ENCODE measurements around the gene NSD1. TPM values are rescaled to one million over a fixed set of nuclear protein-coding genes. Genes with fewer than 3 reads are reported as not detected.

NSD1 gene
- total RNA-seq, 4 donors from 2014 or later = 46.4 to 112 (median 50.1) TPM

- no peaks in the 10 kb centered on the region for H3K9me3 ChIP-seq
- H3K27me3 ChIP-seq = no peaks in the 10 kb centered on the region
- peak overlapping the region; percentile 49 to 92 (median 74) for H3K27ac ChIP-seq
- peak overlapping the region; percentile 47 to 74 (median 64) for H3K4me3 ChIP-seq
- DNase-seq = no peak
- TF ChIP-seq POLR2A (IDR thresholded peaks at IDR 0.05) (no peak), CTCF (IDR thresholded peaks at IDR 0.05) (no peak)
- H3K4me1 ChIP-seq = peaks cover 0 to 52% (median 4%) of the 10 kb centered on the region in 4 donors
- H3K36me3 ChIP-seq = peaks cover 0 to 4% (median 0%) of the 10 kb centered on the region in 3 donors
Observed at GRCh38 chr5:177087398-177088005, 46.1 kb upstream of the NSD1 start.

- TF ChIP-seq CTCF (IDR thresholded peaks at IDR 0.05) = no peak
- TF ChIP-seq POLR2A (IDR thresholded peaks at IDR 0.05) = no peak
- Histone ChIP-seq H3K9me3 (no peaks in the 10 kb centered on the region), H3K27me3 (no peaks in the 10 kb centered on the region), H3K4me3 (peak overlapping the region in 2 of 4 donors; percentile 1 to 8), H3K4me1 (peaks cover 0 to 52% (median 4%) of the 10 kb centered on the region in 4 donors), H3K27ac (peak overlapping the region; percentile 23 to 91 (median 34)), H3K36me3 (peaks cover 0 to 14% (median 0%) of the 10 kb centered on the region in 3 donors)
- DNase-seq = no peak
Observed at GRCh38 chr5:177089127-177089526, 44.4 kb upstream of the NSD1 start.

- Histone ChIP-seq H3K27me3 (no peaks in the 10 kb centered on the region), H3K27ac (peak overlapping the region; percentile 23 to 91 (median 34)), H3K36me3 (peaks cover 0 to 14% (median 0%) of the 10 kb centered on the region in 3 donors), H3K4me1 (peaks cover 0 to 52% (median 4%) of the 10 kb centered on the region in 4 donors), H3K9me3 (no peaks in the 10 kb centered on the region), H3K4me3 (peak overlapping the region in 1 of 4 donors; percentile 8)
- TF ChIP-seq CTCF (IDR thresholded peaks at IDR 0.05) (no peak), POLR2A (IDR thresholded peaks at IDR 0.05) (no peak)
- DNase-seq = peak in 2 of 3 donors; percentile 65 to 73
Observed at GRCh38 chr5:177089825-177090641, 43.5 kb upstream of the NSD1 start.

GRCh38 chr5:177090813-177091212 lies 42.8 kb upstream of the NSD1 start:
- no peak for DNase-seq
- Histone ChIP-seq H3K27ac (no peak overlapping the region), H3K27me3 (no peaks in the 10 kb centered on the region), H3K4me1 (peaks cover 0 to 49% (median 4%) of the 10 kb centered on the region in 4 donors), H3K4me3 (no peak overlapping the region), H3K36me3 (peaks cover 0 to 16% (median 0%) of the 10 kb centered on the region in 3 donors), H3K9me3 (no peaks in the 10 kb centered on the region)
- no peak for TF ChIP-seq POLR2A (IDR thresholded peaks at IDR 0.05)
- TF ChIP-seq CTCF (IDR thresholded peaks at IDR 0.05) = no peak

GRCh38 chr5:177091232-177091631 lies 42.3 kb upstream of the NSD1 start:
- H3K27ac ChIP-seq = no peak overlapping the region
- H3K9me3 ChIP-seq = no peaks in the 10 kb centered on the region
- peaks cover 0 to 45% (median 4%) of the 10 kb centered on the region in 4 donors for H3K4me1 ChIP-seq
- peaks cover 0 to 19% (median 0%) of the 10 kb centered on the region in 3 donors for H3K36me3 ChIP-seq
- no peak for DNase-seq
- H3K4me3 ChIP-seq = no peak overlapping the region
- TF ChIP-seq CTCF (IDR thresholded peaks at IDR 0.05) = no peak
- TF ChIP-seq POLR2A (IDR thresholded peaks at IDR 0.05) = no peak
- no peaks in the 10 kb centered on the region for H3K27me3 ChIP-seq
